Neural cell (in vitro differentiated cells): Measurements from ENCODE around the gene CCDC179.

Experiments
- CTCF ChIP-seq: fragments of 450-650 bp; IDR thresholded peaks from 2 replicates; pipeline ENCODE4 v1.5.1; 2014; ENCODE audit warnings: antibody characterized with exemption, mild to moderate bottlenecking, moderate library complexity; ENCODE audit not compliant: poor library complexity, severe bottlenecking
- EP300 ChIP-seq: fragments of 450-650 bp; conservative IDR thresholded peaks from 2 replicates; pipeline ENCODE4 v1.6.1; 2014; ENCODE audit warnings: antibody characterized with exemption, mild to moderate bottlenecking, moderate library complexity; ENCODE audit not compliant: poor library complexity, severe bottlenecking
- EZH2 ChIP-seq: fragments of 200-600, 300-800 bp; shearing (Covaris generic), sonication (generic); IDR thresholded peaks from 2 replicates; pipeline ENCODE4 v1.6.1; 2014; ENCODE audit warnings: antibody characterized with exemption, low read length, borderline replicate concordance, mild to moderate bottlenecking; ENCODE audit not compliant: insufficient read depth, poor library complexity, severe bottlenecking
- MXI1 ChIP-seq: fragments of 450-650 bp; conservative IDR thresholded peaks from 2 replicates; pipeline ENCODE4 v1.6.1; 2014; ENCODE audit warnings: antibody characterized with exemption, mild to moderate bottlenecking; ENCODE audit not compliant: poor library complexity, severe bottlenecking
- POLR2AphosphoS5 ChIP-seq: IDR thresholded peaks from 2 replicates; pipeline ENCODE4 v1.6.1; 2012
- RAD21 ChIP-seq: fragments of 450-650 bp; conservative IDR thresholded peaks from 2 replicates; pipeline ENCODE4 v1.6.1; 2014; ENCODE audit warnings: antibody characterized with exemption, mild to moderate bottlenecking, moderate library complexity
- REST ChIP-seq: IDR thresholded peaks from 2 replicates; pipeline ENCODE4 v1.6.1; 2012; ENCODE audit warnings: borderline replicate concordance
- TAF1 ChIP-seq: IDR thresholded peaks from 2 replicates; pipeline ENCODE4 v1.6.1; 2012; ENCODE audit warnings: low read depth

GRCh38 chr11:22869325-22869724, 9.1 kb upstream of the CCDC179 start:
- TF ChIP-seq RAD21 (no peak), CTCF (no peak), POLR2AphosphoS5 (no peak), MXI1 (no peak), REST (no peak), EZH2 (no peak), EP300 (no peak), TAF1 (no peak)
